ENCODE measurements around the gene MALRD1.

GRCh38 chr10:19777806-19778205, 729.2 kb downstream of the MALRD1 start:
- TF ChIP-seq ARNT (IDR thresholded peaks at IDR 0.05) (no peak), BHLHE40 (IDR thresholded peaks at IDR 0.05; ENCODE audit: borderline replicate concordance) (no peak), ZNF384 (IDR thresholded peaks at IDR 0.05) (no peak)

Measured in HEK293T (cell line).